Inflammatory macrophage treated with lipopolysaccharide for 4 hours (primary cell): Measurements from ENCODE around the gene KLHDC8B.

Experiments
- DNase-seq: peaks from one replicate; pipeline ENCODE4 v3.0.0-alpha.2; 2020

The KLHDC8B gene

GRCh38 chr3:49161197-49161596 lies 10.2 kb upstream of the KLHDC8B start:
- no peak for DNase-seq

- DNase-seq = peak; percentile 19
These were observed 9.4 kb upstream of the KLHDC8B start for GRCh38 chr3:49161808-49162530.

GRCh38 chr3:49162751-49163419 lies 8.5 kb upstream of the KLHDC8B start:
- no peak for DNase-seq

- DNase-seq = no peak
These were observed 7.8 kb upstream of the KLHDC8B start for GRCh38 chr3:49163609-49164008.

GRCh38 chr3:49164983-49165720 lies 6.2 kb upstream of the KLHDC8B start:
- DNase-seq = no peak

- peak; percentile 82 for DNase-seq
These were observed 5.3 kb upstream of the KLHDC8B start, which contains the start of gene CCDC71 for GRCh38 chr3:49165771-49166751. Gene CCDC71 (minus strand): TSS chr3:49166331. CDS start chr3:49164208, 2,123 bp downstream.

- DNase-seq = no peak
These were observed 4.4 kb upstream of the KLHDC8B start for GRCh38 chr3:49166752-49167556.

GRCh38 chr3:49170744-49171118 lies 667 bp upstream of the KLHDC8B start:
- DNase-seq = no peak

- no peak for DNase-seq
These were observed 540 bp downstream of the KLHDC8B start for GRCh38 chr3:49171775-49172500.

GRCh38 chr3:49172551-49173041 lies 1.2 kb downstream of the KLHDC8B start:
- DNase-seq = no peak

- no peak for DNase-seq
These were observed 1.9 kb downstream of the KLHDC8B start for GRCh38 chr3:49173116-49173791.

- no peak for DNase-seq
These were observed 2.4 kb downstream of the KLHDC8B start for GRCh38 chr3:49173792-49174170.

GRCh38 chr3:49174397-49174985 lies 3.1 kb downstream of the KLHDC8B start:
- DNase-seq = no peak

GRCh38 chr3:49175530-49175929 lies 4.1 kb downstream of the KLHDC8B start:
- no peak for DNase-seq

GRCh38 chr3:49177073-49177472 lies 5.7 kb downstream of the KLHDC8B start:
- DNase-seq = no peak

GRCh38 chr3:49180116-49180515 lies 8.7 kb downstream of the KLHDC8B start:
- DNase-seq = no peak

GRCh38 chr3:49181351-49181750 lies 10.0 kb downstream of the KLHDC8B start:
- no peak for DNase-seq

GRCh38 chr3:49182682-49183081 lies 11.3 kb downstream of the KLHDC8B start:
- DNase-seq = no peak

- DNase-seq = no peak
These were observed 12.5 kb downstream of the KLHDC8B start for GRCh38 chr3:49183873-49184272.

- DNase-seq = no peak
These were observed 20.3 kb downstream of the KLHDC8B start for GRCh38 chr3:49191741-49192140.
